GM19193 (cell line): ENCODE measurements around the gene DDX46.

Experiments used
- POLR2A ChIP-seq: IDR thresholded peaks from 4 replicates; pipeline ENCODE4 v1.6.1; 2011; ENCODE audit not compliant: insufficient read depth, insufficient read length; ENCODE audit errors: extremely low read depth

The DDX46 gene

DNA sequence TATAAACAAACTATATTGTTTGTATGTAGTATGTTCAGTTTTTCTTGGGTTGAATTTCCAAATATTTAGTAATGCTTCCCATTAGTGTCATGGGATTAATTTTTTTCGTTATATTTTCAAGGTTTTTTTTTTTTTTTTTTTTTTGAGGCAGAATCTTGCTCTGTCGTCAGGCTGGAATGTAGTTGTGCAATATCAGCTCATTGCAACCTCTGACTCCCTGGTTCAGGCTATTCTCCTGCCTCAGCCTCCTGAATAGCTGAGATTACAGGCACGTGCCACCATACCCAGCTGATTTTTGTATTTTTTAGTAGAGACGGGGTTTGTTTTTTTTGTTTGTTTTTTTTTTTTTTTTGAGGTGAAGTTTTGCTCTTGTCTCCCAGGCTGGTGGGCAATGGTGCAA, 10.6 kb downstream of the DDX46 start:
- no peak for TF ChIP-seq POLR2A

DNA sequence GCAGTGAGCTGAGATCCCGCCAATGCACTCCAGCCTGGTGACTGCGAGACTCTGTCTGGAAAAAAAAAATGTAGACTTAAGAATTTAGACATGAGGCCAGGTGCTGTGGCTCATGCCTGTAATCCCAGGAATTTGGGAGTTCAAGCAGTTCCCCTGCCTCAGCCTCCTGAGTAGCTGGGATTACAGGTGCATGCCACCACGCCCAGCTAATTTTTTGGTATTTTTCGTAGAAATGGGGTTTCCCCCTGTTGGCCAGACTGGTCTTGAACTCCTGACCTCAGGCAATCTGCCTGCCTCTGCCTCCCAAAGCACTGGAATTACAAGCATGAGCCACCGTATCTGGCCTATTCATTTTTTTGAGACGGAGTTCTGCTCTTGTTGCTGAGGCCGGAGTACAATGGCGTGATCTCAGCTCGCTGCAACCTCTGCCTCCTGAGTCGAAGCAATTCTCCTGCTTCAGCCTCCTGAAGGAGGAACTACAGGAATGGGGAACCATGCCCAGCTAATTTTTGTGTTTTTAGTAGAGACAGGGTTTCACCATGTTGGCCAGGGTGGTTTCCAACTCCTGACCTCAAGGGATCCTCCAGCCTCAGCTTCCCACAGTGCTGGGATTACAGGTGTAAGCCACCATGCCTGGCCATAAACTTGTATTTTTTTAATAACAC, 14.0 kb downstream of the DDX46 start:
- no peak for TF ChIP-seq POLR2A

DNA sequence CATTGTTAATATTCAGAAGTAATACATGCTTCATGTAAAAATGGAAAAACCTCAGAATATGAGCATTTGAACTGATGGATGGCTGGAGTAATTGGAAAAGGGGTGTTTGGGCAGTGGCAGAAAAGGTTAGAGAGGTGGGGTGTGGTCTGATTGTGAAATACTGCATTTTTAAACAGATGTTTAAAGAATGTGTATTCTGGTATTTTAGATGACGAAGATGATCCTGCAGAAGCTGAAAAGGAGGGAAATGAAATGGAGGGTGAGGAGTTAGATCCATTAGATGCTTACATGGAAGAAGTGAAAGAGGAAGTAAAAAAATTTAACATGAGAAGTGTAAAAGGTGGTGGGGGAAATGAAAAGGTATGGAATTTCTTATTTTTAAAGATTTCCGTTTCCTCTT, 18.8 kb downstream of the DDX46 start:
- no peak for TF ChIP-seq POLR2A

DNA sequence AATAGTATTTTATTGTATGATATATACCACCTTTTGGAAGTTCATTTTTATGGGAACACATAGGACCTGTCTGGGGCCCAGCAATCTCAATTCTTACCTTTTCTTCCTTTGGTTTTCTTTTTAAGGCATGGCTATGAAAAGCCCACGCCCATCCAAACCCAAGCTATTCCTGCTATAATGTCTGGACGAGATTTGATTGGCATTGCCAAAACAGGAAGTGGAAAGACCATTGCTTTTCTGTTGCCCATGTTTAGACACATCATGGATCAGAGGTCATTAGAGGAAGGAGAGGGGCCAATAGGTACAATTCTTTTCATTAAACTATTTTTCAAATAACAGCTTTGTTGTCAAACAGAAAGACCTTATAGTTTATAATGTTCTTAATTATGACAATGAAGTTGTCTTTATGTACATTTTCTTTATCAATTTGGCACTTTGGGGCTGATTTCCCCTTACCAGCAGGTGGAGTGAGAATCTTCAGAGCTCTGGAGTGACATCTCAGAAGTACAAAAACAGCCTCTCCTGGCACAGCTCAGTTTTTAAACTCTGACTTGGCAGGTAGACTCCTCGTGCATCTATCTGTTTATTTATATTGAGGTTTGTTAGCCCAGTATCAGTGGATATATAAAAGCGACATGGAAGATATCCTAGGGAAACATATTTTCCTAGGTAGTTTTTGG, 25.8 kb downstream of the DDX46 start:
- TF ChIP-seq POLR2A: no peak

DNA sequence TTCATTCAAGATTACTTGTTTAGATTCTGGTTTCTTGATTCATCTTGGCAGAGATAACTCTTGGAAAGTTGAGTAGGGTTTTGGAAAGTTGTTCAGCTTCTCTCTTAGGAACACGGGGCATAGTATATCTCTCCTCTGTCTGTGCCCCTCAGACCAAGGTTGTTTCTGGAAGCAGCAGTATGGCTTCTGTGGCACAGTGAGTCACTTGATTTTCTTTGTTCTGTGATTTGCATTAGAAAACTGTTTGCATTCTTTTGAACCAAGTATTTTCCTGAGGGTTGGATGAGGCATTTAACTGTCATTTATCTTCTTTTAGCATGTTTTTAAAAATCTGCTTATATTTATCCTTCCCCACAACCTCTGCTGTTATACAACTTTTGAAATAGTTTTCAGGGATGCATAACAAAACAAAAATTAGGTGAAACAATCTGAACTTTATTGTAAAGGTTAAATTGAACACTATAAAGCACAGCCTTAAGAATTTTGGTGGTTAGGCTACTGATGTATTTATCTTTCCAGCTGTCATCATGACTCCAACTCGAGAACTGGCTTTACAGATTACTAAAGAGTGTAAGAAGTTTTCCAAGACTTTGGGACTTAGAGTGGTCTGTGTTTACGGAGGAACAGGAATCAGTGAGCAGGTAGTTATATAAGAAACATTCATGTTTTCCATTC, 26.5 kb downstream of the DDX46 start:
- TF ChIP-seq POLR2A: no peak

DNA sequence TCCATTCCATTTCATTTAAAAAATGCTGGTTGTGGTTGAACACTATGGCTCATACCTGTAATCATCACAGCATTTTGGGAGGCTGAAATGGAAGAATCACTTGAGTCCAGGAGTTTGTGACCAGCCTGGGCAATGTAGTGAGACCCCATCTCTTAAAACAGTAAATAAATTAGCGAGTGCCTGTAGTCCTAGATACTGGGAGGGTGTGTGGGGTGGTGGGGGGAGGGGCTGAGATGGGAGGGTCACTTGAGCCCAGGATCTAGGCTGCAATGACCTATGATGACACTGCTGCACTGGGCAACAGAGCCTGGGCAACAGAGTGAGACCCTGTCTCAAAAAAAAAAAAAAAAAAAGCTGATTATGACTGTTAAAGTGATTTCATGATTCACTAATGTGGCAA, 29.1 kb downstream of the DDX46 start:
- TF ChIP-seq POLR2A: no peak

DNA sequence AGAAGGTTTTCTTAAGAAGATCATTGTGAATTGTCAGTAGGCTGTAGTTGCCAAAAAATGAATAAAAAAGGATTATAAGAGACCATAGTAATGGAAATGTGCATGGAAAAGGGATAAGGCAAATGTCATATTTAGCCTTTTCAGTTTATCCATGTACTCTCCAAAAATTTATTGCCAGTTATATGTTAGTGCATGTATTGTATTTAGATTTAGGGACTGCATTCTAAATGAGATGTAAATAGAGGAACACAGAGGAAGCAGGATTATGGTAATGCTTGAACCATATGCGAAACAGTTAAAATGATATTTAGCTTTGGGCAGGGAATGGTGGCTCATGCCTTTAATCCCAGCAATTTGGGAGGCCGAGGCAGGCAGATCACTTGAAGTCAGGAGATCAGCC, 33.0 kb downstream of the DDX46 start:
- no peak for TF ChIP-seq POLR2A

DNA sequence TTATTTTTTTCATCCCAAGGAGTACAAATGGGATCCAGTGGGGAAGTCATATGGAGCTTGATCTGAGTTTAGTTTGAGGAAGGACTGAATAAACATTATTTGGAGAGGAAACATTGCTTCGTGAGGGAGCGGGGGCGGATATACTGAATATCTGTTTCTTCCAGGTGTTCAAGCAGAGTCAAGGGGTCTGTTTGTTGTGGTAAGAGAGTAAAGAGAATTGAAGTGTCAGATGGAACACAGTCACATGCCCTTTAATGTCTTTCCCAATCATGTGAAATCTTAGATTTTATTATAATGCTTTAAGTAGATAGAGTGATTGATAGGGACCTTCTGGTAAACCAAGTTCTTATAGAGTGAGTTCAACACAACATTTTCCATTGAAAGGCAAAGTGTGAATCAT, 33.7 kb downstream of the DDX46 start:
- TF ChIP-seq POLR2A: no peak

DNA sequence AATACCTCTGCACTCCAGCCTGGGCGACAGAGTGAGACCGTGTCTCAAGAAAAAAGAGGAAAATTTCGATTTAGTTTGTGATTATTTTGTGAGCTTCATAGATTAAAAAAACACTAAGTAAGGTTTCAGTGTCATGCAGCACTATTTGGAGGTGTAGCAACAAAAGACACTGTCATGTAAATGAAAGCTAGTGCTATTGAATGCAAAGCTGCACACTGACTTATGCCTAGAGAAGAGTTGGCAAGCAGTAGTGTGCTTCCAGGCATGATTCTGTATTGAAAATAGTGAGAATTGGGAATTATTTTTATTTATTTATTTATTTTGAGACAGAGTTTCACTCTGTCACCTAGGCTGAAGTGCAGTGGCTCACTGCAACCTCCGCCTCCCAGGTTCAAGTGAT, 34.5 kb downstream of the DDX46 start:
- no peak for TF ChIP-seq POLR2A

DNA sequence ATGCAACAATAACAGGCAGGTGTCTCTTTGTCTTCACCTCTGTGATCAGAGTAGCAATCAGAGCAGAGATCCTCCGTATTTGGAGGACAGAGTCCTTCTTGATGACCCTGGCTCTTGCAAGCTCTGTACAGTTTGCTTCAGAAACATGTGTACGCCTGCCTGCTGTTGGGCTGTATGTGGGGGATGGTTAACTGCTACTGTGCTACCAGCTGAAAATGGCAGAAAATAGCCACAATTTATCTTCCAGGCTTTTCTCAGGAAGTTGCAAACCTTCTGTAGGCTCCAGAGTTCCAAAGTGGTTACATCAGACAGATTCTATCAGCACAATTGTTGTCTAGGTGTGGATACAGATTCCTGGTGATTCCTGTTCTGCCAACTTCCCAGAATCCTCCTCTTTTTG, 35.5 kb downstream of the DDX46 start:
- TF ChIP-seq POLR2A: no peak

DNA sequence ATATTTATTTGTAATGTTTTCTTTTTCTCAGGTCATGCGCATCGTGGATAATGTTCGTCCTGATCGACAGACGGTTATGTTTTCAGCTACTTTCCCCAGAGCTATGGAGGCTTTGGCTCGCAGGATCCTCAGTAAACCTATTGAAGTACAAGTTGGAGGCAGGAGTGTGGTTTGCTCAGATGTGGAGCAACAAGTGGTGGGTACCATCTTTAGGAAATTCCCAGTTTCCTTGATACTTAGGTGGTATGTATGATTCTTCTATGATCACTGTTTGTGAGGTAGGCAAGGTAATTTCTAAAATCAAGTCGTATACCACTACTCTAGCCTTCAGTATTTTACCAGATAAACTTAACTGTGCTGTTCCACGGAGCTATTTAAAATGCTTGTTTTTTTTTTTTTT, 36.2 kb downstream of the DDX46 start:
- no peak for TF ChIP-seq POLR2A

DNA sequence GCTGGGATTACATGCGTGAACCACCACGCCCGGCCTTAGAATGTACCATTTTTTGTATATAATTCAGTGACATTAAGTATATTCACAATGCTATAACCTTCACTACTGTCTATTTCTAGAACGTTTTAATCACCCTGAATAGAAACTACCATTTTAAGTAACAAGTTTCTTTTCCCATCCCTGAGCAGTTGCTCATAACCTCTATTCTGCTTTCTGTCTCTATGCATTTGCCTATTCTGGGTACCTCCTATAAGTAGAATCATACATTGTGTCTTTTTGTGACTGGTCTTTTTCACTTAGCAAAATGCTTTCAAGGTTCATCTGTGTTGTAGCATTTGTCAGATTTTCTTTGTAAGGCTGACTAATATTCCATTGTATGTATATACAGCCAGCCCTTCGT, 39.9 kb downstream of the DDX46 start:
- no peak for TF ChIP-seq POLR2A

DNA sequence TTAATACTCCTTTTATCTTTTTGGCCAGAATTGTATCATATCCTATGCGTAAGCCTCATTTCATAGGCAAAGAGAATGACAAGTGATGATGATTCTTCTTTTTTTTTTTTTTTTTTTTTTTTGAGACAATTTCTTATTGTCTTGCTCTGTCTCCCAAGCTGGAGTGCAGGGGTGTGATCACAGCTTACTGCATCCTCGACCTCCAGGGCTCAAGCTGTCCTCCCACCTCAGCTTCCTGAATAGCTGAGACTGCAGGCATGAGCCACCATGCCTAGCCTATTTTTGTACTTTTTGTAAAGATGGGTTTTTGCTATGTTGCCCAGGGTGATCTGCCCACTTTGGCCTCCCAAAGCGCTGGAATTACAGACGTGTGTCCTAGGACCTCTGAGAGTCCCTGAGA, 45.2 kb downstream of the DDX46 start:
- no peak for TF ChIP-seq POLR2A

DNA sequence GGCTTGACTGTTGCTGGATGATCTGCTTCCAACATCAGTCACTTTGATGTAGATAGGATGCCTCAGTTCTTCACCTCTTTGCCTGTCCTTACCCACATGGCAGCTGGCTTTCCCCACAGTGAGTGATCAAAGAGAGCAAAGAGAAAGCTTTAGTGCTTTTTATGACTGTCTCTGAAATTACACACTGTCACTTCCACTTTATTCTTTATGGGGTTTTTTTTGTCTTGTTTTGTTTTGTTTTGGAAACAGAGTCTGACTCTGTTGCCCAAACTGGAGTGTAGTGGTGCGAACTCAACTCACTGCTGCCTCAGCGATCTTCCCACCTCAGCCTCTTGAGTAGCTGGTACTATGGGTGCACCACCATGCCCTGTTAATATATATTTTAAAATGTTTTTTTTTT, 54.8 kb downstream of the DDX46 start:
- TF ChIP-seq POLR2A: no peak

DNA sequence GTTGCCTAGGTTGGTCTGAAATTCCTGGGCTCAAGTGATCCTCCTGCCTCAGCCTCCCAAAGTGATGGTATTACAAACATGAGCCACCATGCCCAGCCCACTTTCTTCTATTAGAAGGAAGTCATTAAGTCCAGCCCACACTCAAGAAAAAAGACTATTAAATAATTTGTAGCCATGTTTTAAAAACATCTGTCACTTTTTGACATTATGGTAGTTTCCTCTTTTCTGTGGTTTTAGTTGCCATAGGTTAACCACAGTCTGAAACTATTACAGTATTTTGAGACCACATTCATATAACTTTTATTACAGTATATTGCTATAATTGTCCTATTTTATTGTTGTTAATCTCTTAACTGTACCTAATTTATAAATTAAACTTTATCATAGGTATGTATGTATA, 55.2 kb downstream of the DDX46 start:
- no peak for TF ChIP-seq POLR2A

DNA sequence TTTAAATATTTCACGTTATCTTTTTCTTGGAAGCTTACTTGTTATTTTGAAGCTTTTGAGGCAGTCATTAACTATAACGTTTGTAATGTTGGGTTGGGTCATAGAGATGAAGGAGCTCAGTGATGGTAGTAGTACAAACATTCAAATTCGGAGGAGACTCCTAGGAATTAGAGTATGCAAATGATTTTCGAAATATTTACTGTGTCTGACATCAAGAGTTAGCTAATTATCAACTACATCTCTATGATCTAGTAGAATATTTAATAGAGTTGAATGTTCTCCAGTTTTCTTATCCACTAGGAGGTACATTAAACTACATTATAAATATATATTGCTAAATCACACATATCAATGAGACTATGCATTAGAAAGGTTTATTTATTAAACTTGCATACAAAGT, 58.4 kb downstream of the DDX46 start:
- no peak for TF ChIP-seq POLR2A
